Fibroblast of upper back skin (primary cell): ENCODE data around the gene MINAR2.

Experiments used
- DNase-seq: peaks from one replicate; pipeline ENCODE4 v3.0.0-alpha.2; 2013

The MINAR2 gene, protein sequence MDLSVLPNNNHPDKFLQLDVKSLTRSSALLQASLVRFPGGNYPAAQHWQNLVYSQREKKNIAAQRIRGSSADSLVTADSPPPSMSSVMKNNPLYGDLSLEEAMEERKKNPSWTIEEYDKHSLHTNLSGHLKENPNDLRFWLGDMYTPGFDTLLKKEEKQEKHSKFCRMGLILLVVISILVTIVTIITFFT

DNA sequence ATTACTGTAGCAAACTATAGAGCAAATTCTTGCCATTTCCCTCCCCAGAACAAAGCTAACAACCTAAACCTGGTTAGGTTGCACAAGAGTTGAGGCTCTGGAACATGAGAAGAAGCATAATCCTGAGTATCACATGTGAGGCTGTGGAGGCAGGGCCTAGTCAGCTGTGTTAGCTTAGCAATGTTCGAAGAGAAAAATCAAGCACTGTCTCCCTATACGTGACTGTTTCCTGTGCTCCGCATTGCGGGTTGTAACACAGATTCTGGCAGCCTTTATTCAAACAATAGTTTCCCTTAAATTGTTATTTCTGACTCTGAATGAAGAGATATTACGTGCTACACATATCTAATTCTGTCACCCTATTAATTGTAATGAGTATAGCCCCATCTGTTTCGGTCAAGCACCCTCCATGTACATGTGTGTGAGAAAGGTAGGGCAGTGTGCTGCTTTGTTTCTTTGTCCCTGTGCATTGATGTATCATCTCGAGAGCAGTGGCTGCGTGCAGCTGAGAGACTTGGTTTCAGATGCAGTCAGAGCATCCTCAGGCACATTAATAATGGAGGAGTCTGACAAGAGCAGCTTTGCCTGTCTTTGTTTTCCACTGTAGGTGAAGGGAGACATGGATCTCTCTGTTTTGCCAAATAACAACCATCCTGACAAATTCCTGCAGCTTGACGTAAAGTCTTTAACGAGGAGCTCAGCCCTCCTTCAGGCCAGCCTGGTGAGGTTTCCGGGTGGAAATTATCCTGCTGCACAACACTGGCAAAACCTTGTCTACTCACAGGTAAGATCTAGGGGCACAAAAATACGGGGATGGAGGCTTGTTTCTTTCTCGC lies at the start of gene MINAR2:
Gene MINAR2 (plus strand): TSS at position 523 of the 836 bp plus-strand sequence. CDS start 97 bp downstream, at position 620.
- DNase-seq: no peak

DNA sequence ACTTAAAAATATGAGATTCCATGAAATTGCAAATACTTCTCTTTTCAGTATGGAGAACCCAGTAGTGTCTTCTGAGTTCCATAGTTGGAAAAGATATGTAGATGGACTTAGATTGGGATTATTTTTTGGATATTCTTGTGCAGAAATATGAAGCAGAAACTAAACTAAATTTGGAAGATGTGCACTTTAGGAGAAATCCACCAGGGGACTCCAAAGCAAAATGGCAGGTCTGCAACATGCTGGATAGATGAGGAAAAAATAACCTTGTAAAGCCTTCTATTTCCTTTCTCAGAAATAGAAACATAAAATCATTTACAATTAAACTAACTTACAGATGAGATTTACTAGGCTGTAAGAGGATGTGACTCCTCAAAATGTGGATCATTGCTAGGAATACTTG lies 49.2 kb upstream of the MINAR2 start:
- DNase-seq: no peak

DNA sequence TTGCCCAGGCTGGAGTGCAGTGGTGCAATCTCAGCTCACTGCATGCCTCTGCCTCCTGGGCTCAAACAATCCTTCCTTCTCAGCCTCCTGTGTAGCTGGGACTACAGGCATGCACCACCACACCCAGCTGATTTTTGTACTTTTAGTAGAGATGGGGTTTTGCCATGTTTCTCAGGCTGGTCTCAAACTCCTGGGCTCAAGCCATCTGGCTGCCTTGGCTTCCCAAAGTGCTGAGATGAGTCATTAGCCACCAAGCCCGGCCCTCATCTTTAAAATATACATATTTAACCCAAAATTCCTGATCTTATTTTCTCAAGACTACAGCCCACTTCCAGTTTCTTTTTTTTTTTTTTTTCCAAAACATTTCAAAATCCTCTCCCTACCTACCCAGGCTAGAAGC lies 31.7 kb upstream of the MINAR2 start:
- peak; percentile 58 for DNase-seq

DNA sequence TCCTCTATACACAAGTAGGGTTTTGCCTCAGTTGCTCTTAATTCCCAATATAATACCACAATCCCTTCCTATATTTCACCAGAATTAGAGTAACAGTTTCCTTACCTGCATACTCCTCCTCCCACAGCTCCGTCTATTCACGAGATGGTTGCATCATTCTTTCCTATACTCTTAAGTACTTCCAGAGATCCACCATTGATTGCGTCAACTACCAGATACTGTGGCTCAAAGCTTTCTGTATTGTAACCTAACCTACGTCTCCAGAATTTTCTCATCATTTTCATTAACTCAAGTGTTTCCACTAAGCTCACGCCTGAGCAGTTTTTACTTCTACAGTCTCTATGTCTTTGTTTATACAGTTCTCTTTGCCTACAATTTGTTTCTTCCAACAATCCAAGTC lies 31.2 kb upstream of the MINAR2 start:
- peak; percentile 43 for DNase-seq

DNA sequence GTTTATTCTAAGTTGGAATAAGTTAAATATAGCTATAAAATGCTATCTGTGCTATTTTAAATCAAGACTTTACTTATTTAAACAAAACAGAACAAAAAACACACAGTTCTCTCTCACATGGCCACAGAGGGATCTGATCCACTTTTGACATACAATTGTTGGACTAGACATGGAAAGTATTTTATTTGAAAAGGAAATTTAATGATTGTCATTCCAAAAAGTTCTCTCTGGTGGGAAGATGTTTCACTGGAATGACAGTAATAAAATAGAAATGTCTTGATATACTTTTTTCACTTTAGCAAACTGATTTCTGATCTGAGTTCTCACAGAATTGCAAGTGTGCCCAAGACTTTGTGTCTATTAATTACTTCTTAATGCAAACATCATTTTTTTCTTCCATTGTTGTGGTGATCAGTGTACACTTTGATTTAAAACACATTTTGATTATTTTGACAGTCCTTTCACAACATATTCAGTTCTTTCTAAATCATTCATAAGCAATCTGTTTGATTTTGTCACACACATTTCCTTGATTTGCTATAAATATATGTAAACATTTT lies 30.1 kb upstream of the MINAR2 start:
- no peak for DNase-seq

DNA sequence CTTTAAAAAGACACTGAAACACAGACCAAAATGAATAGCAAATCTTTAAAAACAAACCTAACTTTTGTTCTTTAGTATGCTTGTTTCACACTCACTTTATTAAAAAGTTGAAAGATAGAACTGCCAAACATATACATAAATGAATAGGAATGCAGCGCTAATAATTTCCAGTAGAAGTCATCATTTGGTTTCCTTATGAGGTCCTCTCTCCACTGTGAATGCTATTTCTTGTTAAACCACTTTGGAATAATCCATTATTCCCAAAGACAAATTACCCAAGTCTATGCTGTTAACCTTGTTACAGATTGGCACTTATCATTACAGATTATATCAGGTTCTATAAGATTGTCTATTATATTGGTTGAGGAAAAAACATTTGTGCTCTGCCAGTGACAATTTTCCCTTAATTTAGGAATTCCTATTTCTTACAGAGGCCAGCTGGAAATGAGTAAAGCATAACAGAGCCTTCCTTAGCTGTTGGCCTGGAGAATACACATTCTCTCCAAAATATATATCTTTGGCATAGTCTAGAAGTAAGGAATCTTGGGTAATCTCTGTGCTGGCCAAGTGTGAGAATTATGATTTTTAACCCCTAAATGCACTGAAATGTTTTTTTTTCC lies 29.3 kb upstream of the MINAR2 start:
- peak; percentile 37 for DNase-seq

DNA sequence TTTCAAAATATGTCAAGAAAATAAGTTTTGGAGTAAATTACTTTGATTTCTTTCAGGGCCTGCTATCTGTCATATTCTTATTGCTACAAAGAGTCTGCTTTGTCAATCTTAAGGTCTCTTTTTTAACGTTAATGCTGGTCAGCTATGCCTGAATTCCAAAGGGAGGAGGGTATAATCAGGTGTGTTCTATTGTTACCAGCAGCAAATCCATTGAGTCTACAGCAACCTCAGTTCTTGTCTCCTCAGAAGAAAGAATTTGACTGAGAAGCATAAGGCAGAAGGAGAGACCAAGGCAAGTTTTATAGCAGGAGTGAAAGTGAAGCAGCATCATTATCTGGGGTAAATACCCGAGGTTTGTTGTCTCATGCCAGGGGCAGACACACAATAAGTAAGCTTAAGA lies 23.7 kb upstream of the MINAR2 start:
- no peak for DNase-seq

DNA sequence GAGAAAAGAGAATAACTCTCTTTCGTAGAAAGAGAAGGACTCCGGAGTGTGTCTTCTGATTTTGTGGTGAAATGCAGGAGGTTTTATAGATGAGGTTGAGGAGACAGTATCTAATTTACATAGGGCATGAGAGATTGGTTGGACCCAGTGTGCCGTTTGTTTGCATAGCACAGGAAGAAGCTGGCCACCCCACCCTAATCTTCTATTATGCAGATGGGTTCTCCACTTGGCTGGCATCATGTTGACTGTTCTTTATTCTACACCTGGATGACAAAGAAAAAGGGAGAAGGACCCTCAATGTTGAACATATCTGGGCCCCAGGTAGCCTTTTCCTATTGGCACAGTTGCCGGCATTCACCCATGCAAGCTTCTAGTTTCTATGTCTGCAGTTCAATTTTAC lies 23.2 kb upstream of the MINAR2 start:
- DNase-seq: no peak

DNA sequence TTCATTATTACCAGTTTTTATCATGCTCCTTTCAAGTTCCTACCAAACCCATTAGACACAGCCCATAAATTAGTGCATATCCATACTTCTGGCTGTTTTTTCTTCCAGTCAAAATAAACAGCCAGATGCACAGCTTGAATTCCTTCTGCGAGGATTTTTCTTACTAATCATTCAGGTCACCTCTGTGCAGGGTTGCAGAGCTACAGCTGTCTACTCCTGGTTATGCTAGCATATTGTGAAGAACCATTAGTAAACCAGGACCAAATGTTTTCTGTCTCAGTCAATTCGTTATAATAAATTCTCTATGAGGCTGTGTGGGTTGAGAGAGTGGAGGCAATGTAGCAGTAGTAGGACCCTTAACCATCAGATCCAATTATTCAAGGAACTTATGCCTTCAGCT lies 8.1 kb upstream of the MINAR2 start:
- no peak for DNase-seq

DNA sequence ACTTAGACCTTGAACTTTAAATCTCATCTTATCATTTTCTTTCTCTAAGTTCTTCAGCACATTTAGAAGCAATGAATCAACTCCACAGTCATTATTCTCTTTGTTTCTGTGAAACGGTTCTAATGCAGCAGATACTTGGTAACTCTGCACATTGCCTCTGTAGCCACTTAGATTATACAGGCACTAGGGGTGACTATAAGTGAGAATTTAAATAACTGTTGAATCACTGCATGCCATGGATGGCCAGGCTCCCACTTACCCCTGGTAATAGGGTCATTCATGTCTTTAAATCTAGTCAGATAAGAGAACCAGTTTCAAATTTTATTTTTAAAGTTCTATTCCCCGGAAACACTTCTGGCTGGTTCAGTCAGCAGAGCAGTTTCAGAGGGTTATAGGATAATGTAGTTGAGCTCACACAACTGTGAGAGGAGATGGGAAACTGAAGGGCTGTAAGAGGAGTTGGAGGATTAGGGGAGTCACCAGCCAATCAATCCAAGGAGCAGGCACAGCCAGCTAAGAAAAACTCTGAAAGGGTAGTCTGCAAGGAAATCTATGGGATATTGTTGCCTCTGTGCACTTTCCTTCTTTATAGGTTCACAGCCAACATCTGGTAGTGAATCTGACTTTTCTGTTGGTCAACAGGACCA lies 4.2 kb upstream of the MINAR2 start:
- no peak for DNase-seq

DNA sequence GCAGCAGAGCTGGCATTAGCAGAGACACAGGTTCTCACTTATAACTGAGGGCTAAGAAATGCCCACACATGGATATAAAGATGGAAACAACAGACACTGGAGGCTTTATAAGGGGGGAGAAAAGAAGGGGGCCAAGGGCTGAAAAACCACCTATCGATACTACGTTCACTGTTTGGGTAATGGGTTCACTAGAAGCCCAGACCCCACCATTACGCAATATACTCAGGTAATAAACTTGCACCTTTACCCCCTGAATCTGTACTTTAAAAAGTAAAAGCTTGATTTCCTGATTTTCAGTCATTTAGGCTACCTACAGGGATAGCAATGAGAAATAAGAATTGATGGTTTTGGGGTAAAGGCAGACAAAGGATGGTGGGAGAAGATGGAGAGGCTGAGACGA lies 1.9 kb upstream of the MINAR2 start:
- no peak for DNase-seq

DNA sequence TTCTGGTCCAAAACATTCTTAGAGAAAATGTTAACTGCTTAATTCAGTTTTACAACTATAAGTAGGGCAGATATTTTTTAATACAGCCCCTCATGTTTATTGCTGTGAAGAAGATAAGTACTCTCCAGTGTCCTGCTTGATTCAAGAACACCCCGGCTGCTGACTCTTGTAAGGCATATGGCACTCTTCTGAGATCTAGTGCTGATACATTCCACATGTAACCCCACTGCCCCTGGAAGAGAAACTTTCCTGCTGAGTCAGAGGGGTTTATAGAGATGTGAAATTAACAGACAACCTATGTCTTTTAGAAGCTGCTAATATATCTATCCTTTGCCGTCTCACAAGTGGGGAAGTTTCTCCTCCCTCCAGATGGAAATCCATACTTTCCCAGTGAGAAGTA lies 1.0 kb upstream of the MINAR2 start:
- peak; percentile 57 for DNase-seq

DNA sequence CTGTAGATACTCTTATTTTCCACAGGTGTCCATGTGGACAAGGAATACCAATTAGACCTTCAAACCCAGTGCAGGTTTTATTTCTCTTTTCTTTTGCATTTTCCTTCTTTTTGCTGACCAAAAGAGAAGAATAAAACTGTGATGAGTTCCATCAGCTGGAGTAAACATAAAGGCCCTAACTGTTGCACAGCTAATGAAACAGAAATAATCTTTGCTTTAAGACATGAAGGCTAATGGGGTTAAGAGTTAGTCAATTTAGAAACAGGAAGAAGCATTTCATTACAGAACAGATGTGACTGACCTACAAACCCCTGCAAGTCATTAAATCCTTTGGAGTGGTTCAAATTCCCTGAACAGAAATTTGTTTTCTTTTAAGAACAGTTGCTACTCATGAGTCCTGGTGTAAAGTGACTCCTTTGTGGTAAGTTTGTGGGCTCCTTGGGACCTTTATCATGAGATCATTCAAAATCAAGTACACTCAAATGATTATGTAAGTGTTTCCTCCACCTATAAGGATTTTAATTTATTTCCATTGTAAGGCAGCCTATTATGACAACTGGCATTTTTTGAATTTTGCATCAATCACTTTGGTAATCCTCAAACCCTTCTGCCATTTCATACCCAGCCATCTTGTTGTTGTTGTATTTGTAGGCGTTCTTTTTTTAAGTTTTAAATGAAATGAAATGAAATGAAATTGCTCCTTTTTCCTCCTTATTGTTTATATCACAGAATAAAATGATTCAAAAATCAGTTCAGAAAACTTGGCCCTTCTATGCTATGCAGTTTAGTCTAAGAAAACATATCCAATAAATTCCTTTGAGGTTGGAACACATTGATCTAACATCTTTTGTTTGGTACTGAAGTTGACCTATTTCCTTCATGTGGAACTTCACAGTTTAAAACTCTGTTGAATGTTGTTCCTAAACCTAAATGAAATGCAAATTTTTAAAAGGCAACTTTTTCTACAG lies 1.3 kb downstream of the MINAR2 start:
- peak; percentile 13 for DNase-seq

DNA sequence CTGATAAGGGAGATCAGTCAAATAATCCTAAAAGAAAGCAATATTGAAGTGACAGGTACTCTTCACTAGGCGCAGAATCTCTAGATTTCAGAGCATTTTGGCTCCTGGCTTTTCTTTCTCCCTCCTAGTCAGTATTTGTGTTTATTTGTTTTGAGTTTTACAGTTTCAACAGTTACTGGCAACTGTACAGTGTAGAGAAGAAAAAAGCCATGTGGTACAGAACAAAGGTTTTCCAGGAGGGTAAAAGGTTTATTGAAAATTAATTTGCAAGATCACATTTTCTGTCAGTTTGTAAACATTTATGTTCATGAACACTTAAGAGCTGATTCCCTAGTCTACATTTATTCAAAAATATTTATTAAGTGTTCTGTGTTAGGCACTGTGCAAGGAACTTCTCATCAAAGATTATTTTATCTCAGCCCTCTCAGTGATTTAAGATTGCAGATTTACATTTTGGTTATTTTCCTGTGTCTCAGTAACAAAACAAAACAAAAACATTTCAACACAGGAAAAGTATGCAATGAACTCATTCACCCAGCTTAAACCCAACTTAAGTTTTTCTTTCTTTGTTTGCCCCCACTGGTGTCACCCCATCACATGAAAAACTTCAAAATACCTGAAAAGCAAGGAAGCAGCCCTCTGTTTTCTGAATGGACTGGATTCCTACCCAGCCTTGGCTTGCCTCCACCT lies 12.9 kb downstream of the MINAR2 start:
- no peak for DNase-seq

DNA sequence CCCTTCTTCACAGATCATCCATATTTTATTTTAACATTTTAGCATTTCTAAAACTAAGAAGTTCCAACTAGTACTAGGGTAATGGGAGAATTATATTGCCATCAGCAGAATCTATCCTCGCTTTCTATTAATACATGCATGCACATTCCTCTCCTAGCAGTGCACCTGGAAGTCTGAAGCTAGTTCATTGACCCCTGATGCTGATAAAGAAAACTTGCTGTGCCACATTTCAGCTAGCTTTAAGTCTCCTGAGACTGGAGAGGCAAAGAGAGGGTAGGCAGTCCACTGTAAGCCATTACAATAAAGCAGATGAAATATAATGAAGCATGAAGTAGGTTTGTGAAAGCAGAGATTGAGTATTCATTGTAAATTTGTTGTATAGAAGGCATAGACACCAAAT lies 15.8 kb downstream of the MINAR2 start:
- no peak for DNase-seq

DNA sequence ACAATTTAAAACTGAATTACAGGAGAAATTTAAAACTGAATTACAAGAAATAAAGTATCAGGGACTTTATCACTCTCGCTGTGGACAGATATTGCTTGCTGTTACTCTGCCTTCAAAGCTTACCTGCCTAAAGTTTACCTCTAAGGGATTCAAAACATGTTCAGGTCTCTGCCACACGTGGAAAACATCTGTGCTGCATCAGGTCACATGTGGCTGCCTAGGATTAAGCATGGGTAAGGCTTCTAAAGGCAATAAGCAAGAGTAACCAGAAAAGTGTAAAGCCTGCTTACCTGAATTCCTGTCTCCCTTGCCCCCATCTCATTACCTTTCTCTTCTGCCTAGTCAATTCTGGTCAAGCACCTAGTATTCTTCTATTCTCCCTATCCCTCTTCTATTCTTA lies 18.9 kb downstream of the MINAR2 start:
- no peak for DNase-seq

DNA sequence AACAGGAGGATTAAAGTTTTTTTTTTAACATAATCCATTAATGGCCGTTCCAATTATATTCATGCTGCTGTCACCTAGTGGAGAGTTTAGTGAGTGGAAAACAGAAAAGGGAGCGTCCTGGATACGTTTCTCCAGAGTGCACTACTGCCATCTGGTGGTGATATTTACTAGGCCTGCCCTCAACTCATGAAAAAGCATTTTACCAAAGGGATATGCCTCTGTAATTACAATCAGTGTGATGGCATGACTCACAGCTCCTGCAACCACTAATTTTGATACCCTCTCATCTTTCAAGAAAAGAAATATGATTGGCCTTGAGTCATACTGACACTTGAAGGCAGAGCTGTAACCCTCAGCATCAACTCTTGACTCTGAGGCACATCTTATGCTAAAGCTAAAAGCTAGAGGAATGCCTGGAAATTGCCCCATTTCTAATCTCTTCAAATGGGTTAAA lies 20.1 kb downstream of the MINAR2 start:
- peak; percentile 88 for DNase-seq

DNA sequence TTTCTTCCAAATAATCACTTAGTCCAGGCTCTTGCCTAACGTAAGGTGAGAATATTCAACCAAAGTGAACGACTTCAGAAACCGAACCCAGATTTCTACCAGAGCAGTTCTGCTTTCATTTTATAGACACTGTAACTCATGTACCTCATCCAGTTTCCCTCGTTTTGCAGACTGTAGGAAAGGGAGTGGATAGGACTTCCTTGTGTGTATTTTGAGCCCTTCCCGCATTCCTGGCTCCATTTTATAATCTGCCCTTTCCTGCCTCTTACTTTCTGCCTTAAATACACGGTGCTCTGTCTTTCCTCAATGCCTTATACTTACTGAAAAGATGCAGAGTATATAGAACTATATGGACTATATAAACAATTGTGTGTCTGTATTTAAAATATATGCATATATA lies 20.8 kb downstream of the MINAR2 start:
- no peak for DNase-seq

DNA sequence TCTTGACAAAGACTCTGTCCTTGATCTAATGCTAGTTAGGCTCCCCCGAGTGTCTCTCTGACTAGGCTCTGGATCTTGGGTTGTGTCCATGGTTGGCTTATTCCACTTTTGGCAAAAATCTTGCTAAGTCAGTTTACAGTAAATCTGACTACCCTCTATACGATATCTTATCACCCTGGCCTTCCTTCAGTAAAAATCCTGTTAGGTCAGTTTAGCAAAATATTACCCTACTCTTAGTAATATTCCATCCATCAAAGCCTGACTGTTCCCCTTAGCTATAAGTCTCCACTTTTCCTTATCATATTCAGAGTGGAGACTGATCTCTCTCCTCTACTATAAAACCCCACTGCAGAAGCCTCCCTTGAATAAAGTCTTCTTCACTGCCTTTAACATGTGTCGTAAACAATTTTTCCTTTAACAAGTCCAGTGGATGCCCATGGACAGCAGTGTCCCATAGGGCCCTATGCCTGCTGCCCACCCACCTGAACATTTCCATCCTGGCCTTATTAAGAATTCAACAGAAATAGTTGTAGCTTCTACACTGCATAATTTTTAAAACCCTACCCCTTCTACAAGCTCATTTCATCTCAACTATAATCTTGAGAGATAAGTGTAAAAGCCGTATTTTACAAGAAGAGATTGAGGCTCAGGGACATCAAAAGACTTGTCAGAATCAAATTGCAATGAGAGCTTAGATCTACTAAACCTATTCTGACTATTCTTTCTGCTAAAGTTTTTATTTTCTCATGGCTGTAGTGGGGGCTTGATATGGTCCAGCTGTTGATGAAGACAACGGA lies 22.3 kb downstream of the MINAR2 start:
- DNase-seq: no peak

DNA sequence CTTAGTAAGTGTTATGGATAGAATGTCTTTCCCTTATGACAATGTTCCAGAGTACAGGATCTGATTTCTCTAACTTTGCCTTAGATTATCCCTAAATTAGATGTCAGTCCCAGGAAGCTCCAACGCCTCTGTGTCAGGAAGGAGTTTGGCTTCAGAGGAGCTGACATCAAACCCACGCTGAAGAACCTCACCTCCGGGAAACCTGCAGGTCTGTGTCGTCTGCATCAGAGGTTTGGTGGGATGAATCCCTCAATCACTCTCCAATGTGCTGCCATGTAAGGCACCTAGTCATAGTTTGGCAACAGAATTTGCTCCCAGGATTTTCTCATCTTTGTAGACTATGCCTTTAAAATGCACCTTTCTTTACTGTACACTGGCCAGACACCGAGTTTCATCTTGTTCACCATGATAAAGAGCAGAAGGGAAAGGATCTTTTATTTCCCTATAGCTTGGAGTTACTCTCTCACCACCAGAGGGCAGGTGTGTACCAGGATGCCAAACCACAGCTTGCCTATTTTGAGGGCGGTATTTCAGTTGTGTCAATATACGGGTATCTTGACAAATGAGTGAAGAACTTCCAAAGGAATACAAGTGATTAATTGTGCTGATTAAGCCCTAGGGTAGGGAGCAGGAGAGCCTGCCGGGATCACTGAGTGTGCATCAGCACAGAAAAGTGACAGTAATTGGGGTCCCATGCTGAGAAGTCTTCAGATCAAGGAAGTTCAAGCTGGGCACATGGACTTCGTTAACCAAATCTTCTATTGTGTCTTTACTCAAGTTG lies 23.4 kb downstream of the MINAR2 start:
- peak; percentile 68 for DNase-seq
